MM.1S (cell line): ENCODE measurements around the gene SLC4A5.
A peak's percentile ranks its signal among the peaks of the same experiment; 100 is the strongest.

Source experiments
- DNase-seq: peaks from one replicate; pipeline ENCODE4 v3.0.0-alpha.2; 2015
- H2AFZ ChIP-seq: fragments of 300-600 bp; sonication (generic); 2 replicates; pipeline ENCODE4 v1.6.0; 2016; ENCODE audit warnings: antibody characterized with exemption, low read length
- H3F3A ChIP-seq: fragments of 300-600 bp; sonication (generic); 2 replicates; pipeline ENCODE4 v1.6.1; 2016; ENCODE audit warnings: mild to moderate bottlenecking, antibody characterized with exemption, low read length, moderate library complexity, mixed read lengths; ENCODE audit not compliant: insufficient read depth
- H3K27ac ChIP-seq: fragments of 300-600 bp; sonication (generic); 2 replicates; pipeline ENCODE4 v1.5.1; 2016; ENCODE audit warnings: mild to moderate bottlenecking, low read length
- H3K27me3 ChIP-seq: fragments of 300-600 bp; sonication (generic); replicated peaks from 2 replicates; pipeline ENCODE4 v1.6.0; 2016; ENCODE audit warnings: low read length; ENCODE audit not compliant: insufficient read depth
- H3K36me3 ChIP-seq: fragments of 300-600 bp; sonication (generic); replicated peaks from 2 replicates; pipeline ENCODE4 v1.6.1; 2016; ENCODE audit warnings: mild to moderate bottlenecking, low read length, mixed read lengths; ENCODE audit not compliant: insufficient read depth
- H3K4me1 ChIP-seq: fragments of 300-600 bp; sonication (generic); 2 replicates; pipeline ENCODE4 v1.6.1; 2016; ENCODE audit warnings: low read length, mixed read lengths
- H3K4me2 ChIP-seq: fragments of 300-600 bp; sonication (generic); 2 replicates; pipeline ENCODE4 v1.6.0; 2016; ENCODE audit warnings: low read depth, low read length
- H3K4me3 ChIP-seq: fragments of 300-600 bp; sonication (generic); 2 replicates; pipeline ENCODE4 v1.5.1; 2016; ENCODE audit warnings: low read length, mixed read lengths
- H3K79me2 ChIP-seq: fragments of 300-600 bp; sonication (generic); 2 replicates; pipeline ENCODE4 v1.6.1; 2016; ENCODE audit warnings: mixed run types, low read length, mixed read lengths
- H3K9ac ChIP-seq: fragments of 300-600 bp; sonication (generic); 2 replicates; pipeline ENCODE4 v1.6.1; 2016; ENCODE audit warnings: low read length, mixed read lengths
- H3K9me2 ChIP-seq: fragments of 300-600 bp; sonication (generic); replicated peaks from 2 replicates; pipeline ENCODE4 v1.6.1; 2016; ENCODE audit warnings: mild to moderate bottlenecking, low read length, mixed read lengths; ENCODE audit not compliant: insufficient read depth
- H3K9me3 ChIP-seq: fragments of 300-600 bp; sonication (generic); replicated peaks from 2 replicates; pipeline ENCODE4 v1.6.1; 2016; ENCODE audit warnings: mild to moderate bottlenecking, low read length, mixed read lengths; ENCODE audit not compliant: insufficient read depth
- H4K20me1 ChIP-seq: fragments of 300-600 bp; sonication (generic); 2 replicates; pipeline ENCODE4 v1.6.1; 2016; ENCODE audit warnings: mild to moderate bottlenecking, low read length, moderate library complexity, mixed read lengths; ENCODE audit not compliant: insufficient read depth
- CTCF ChIP-seq: fragments of 300-600 bp; sonication (generic); IDR thresholded peaks from 2 replicates; pipeline ENCODE4 v1.5.1; 2016; ENCODE audit warnings: antibody characterized with exemption, low read length, mixed read lengths
- EZH2 ChIP-seq: fragments of 300-600 bp; sonication (generic); optimal IDR thresholded peaks from 2 replicates; pipeline ENCODE3; 2017; ENCODE audit warnings: low read depth, mild to moderate bottlenecking, antibody characterized with exemption, low read length, mixed read lengths
- EZH2phosphoT487 ChIP-seq: fragments of 300-600 bp; sonication (generic); IDR thresholded peaks from 2 replicates; pipeline ENCODE4 v1.6.1; 2018; ENCODE audit warnings: antibody characterized with exemption, low read length

SLC4A5 gene

GRCh38 chr2:74252862-74253261, 90.4 kb downstream of the SLC4A5 start:
- H3K27ac ChIP-seq: no peak overlapping the region
- no peaks in the 10 kb centered on the region for H3K36me3 ChIP-seq
- TF ChIP-seq CTCF (no peak), EZH2 (no peak), EZH2phosphoT487 (no peak)
- H2AFZ ChIP-seq: no peak overlapping the region
- H3F3A ChIP-seq: no peaks in the 10 kb centered on the region
- H3K9me3 ChIP-seq: no peaks in the 10 kb centered on the region
- H4K20me1 ChIP-seq: no peaks in the 10 kb centered on the region
- H3K79me2 ChIP-seq: no peaks in the 10 kb centered on the region
- no peak overlapping the region for H3K4me2 ChIP-seq
- no peak overlapping the region for H3K9ac ChIP-seq
- no peak for DNase-seq
- no peak overlapping the region for H3K4me3 ChIP-seq
- H3K27me3 ChIP-seq: no peaks in the 10 kb centered on the region
- 0 out of 2 replicates have a peak, but pooled peaks cover 7% of the 10 kb centered on the region for H3K4me1 ChIP-seq
- H3K9me2 ChIP-seq: no peaks in the 10 kb centered on the region

- Histone ChIP-seq H3K9ac (no peak overlapping the region), H3K9me3 (no peaks in the 10 kb centered on the region), H3K27ac (no peak overlapping the region), H2AFZ (no peak overlapping the region), H3K79me2 (no peaks in the 10 kb centered on the region), H4K20me1 (no peaks in the 10 kb centered on the region), H3K4me1 (0 out of 2 replicates have a peak, but pooled peaks cover 7% of the 10 kb centered on the region), H3K4me3 (no peak overlapping the region), H3K27me3 (no peaks in the 10 kb centered on the region), H3K4me2 (no peak overlapping the region), H3K36me3 (no peaks in the 10 kb centered on the region), H3K9me2 (no peaks in the 10 kb centered on the region), H3F3A (no peaks in the 10 kb centered on the region)
- TF ChIP-seq CTCF (no peak), EZH2 (no peak), EZH2phosphoT487 (no peak)
- no peak for DNase-seq
These were observed 91.2 kb downstream of the SLC4A5 start for GRCh38 chr2:74252036-74252435.

- H4K20me1 ChIP-seq: no peaks in the 10 kb centered on the region
- no peak overlapping the region for H3K9ac ChIP-seq
- no peak overlapping the region for H3K4me3 ChIP-seq
- no peak overlapping the region for H3K4me2 ChIP-seq
- H3K27ac ChIP-seq: no peak overlapping the region
- DNase-seq: peak; percentile 67
- H3F3A ChIP-seq: no peaks in the 10 kb centered on the region
- peak overlapping the region; percentile 8; the same call in 1 of the 2 replicates for H2AFZ ChIP-seq
- H3K36me3 ChIP-seq: no peaks in the 10 kb centered on the region
- no peaks in the 10 kb centered on the region for H3K79me2 ChIP-seq
- TF ChIP-seq EZH2phosphoT487 (no peak), CTCF (peak; percentile 81), EZH2 (no peak)
- H3K9me2 ChIP-seq: no peaks in the 10 kb centered on the region
- H3K9me3 ChIP-seq: no peaks in the 10 kb centered on the region
- H3K27me3 ChIP-seq: no peaks in the 10 kb centered on the region
- 0 out of 2 replicates have a peak, but pooled peaks cover 7% of the 10 kb centered on the region for H3K4me1 ChIP-seq
These were observed 93.0 kb downstream of the SLC4A5 start for GRCh38 chr2:74250189-74250631.
